Muscle layer of colon (tissue), 2 donors: ENCODE data around the gene XRCC2.
"Not testable (repeated sequence)": the region's sequence is repeated elsewhere in the genome, so short reads cannot be mapped to it uniquely, and the experiment has no call there.

Experiments
- H3K27ac ChIP-seq: one replicate; pipeline ENCODE4 v1.7.0; 2013; ENCODE audit warnings: low read depth, mild to moderate bottlenecking, low read length, moderate library complexity
- H3K27me3 ChIP-seq, 2 donors: one replicate each; pipeline ENCODE4 v1.7.0; 2013; ENCODE audit warnings: low read length in 2 of 2, mild to moderate bottlenecking in 2 of 2; ENCODE audit not compliant: insufficient read depth in 2 of 2, control insufficient read depth in 1 of 2
- H3K36me3 ChIP-seq: one replicate; pipeline ENCODE4 v1.7.0; 2013; ENCODE audit warnings: mild to moderate bottlenecking, low read length; ENCODE audit not compliant: insufficient read depth
- H3K4me1 ChIP-seq: one replicate; pipeline ENCODE4 v1.7.0; 2013; ENCODE audit warnings: mild to moderate bottlenecking, low read length; ENCODE audit not compliant: insufficient read depth
- H3K4me3 ChIP-seq, 2 donors: one replicate each; pipeline ENCODE4 v1.7.0; 2013; ENCODE audit warnings: low read length in 2 of 2, low read depth in 1 of 2, mild to moderate bottlenecking in 1 of 2, moderate library complexity in 1 of 2
- H3K9ac ChIP-seq: one replicate; pipeline ENCODE4 v1.7.0; 2013; ENCODE audit warnings: low read length
- H3K9me3 ChIP-seq: one replicate; pipeline ENCODE4 v1.7.0; 2013; ENCODE audit warnings: mild to moderate bottlenecking, low read length
- donor health status: abdominal sarcoma.
- donor health status: Adenocarcinoma of cecum.

XRCC2 gene

GRCh38 chr7:152663148-152663740 is 12.7 kb downstream of the XRCC2 start:
- H3K4me3 ChIP-seq, result no peak overlapping the region
- no peaks in the 10 kb centered on the region for H3K36me3 ChIP-seq
- no peak overlapping the region for H3K27ac ChIP-seq
- no peaks in the 10 kb centered on the region for H3K4me1 ChIP-seq
- H3K9me3 ChIP-seq, result no peaks in the 10 kb centered on the region
- H3K27me3 ChIP-seq, result no peaks in the 10 kb centered on the region
- no peak overlapping the region for H3K9ac ChIP-seq

- no peaks in the 10 kb centered on the region for H3K27me3 ChIP-seq
- no peak overlapping the region for H3K27ac ChIP-seq
- no peaks in the 10 kb centered on the region for H3K9me3 ChIP-seq
- no peaks in the 10 kb centered on the region for H3K36me3 ChIP-seq
- no peak overlapping the region for H3K9ac ChIP-seq
- H3K4me1 ChIP-seq, result no peaks in the 10 kb centered on the region
- no peak overlapping the region for H3K4me3 ChIP-seq
Observed at GRCh38 chr7:152661479-152661878, 14.5 kb downstream of the XRCC2 start.

GRCh38 chr7:152660021-152660420 is 15.9 kb downstream of the XRCC2 start:
- Histone ChIP-seq H3K9ac (no peak overlapping the region), H3K27me3 (no peaks in the 10 kb centered on the region), H3K4me3 (no peak overlapping the region), H3K36me3 (no peaks in the 10 kb centered on the region), H3K4me1 (no peaks in the 10 kb centered on the region), H3K9me3 (no peaks in the 10 kb centered on the region), H3K27ac (no peak overlapping the region)

GRCh38 chr7:152654971-152655370 is 21.0 kb downstream of the XRCC2 start:
- H3K9ac ChIP-seq, result no peak overlapping the region
- no peaks in the 10 kb centered on the region for H3K9me3 ChIP-seq
- H3K4me3 ChIP-seq, result no peak overlapping the region
- no peaks in the 10 kb centered on the region for H3K4me1 ChIP-seq
- H3K36me3 ChIP-seq, result no peaks in the 10 kb centered on the region
- H3K27ac ChIP-seq, result no peak overlapping the region
- no peaks in the 10 kb centered on the region for H3K27me3 ChIP-seq

- no peaks in the 10 kb centered on the region for H3K4me1 ChIP-seq
- H3K27ac ChIP-seq, result no peak overlapping the region
- H3K36me3 ChIP-seq, result no peaks in the 10 kb centered on the region
- H3K27me3 ChIP-seq, result no peaks in the 10 kb centered on the region
- H3K4me3 ChIP-seq, result no peak overlapping the region
- H3K9me3 ChIP-seq, result no peaks in the 10 kb centered on the region
- H3K9ac ChIP-seq, result no peak overlapping the region
Observed at GRCh38 chr7:152649220-152649619, 26.7 kb downstream of the XRCC2 start.

- Histone ChIP-seq H3K9ac (no peak overlapping the region), H3K4me1 (no peaks in the 10 kb centered on the region), H3K9me3 (no peaks in the 10 kb centered on the region), H3K27me3 (no peaks in the 10 kb centered on the region), H3K36me3 (no peaks in the 10 kb centered on the region), H3K4me3 (no peak overlapping the region), H3K27ac (no peak overlapping the region)
Observed at GRCh38 chr7:152647009-152647408, 28.9 kb downstream of the XRCC2 start.

GRCh38 chr7:152646579-152646978 is 29.4 kb downstream of the XRCC2 start:
- not testable (repeated sequence) for H3K4me3 ChIP-seq, H3K9me3 ChIP-seq, H3K4me1 ChIP-seq, H3K9ac ChIP-seq, H3K27me3 ChIP-seq, H3K27ac ChIP-seq, H3K36me3 ChIP-seq

GRCh38 chr7:152643979-152644559 is 31.9 kb downstream of the XRCC2 start:
- Histone ChIP-seq H3K9me3 (no peaks in the 10 kb centered on the region), H3K27ac (no peak overlapping the region), H3K36me3 (no peaks in the 10 kb centered on the region), H3K9ac (no peak overlapping the region), H3K27me3 (no peaks in the 10 kb centered on the region), H3K4me1 (no peaks in the 10 kb centered on the region), H3K4me3 (no peak overlapping the region)

- Histone ChIP-seq H3K4me1 (no peaks in the 10 kb centered on the region), H3K36me3 (no peaks in the 10 kb centered on the region), H3K27me3 (no peaks in the 10 kb centered on the region), H3K9ac (no peak overlapping the region), H3K27ac (no peak overlapping the region), H3K4me3 (no peak overlapping the region), H3K9me3 (no peaks in the 10 kb centered on the region)
Observed at GRCh38 chr7:152641384-152641783, 34.6 kb downstream of the XRCC2 start.

GRCh38 chr7:152640829-152641228 is 35.1 kb downstream of the XRCC2 start:
- no peaks in the 10 kb centered on the region for H3K36me3 ChIP-seq
- no peak overlapping the region for H3K27ac ChIP-seq
- no peak overlapping the region for H3K4me3 ChIP-seq
- H3K27me3 ChIP-seq, result no peaks in the 10 kb centered on the region
- H3K4me1 ChIP-seq, result no peaks in the 10 kb centered on the region
- no peak overlapping the region for H3K9ac ChIP-seq
- H3K9me3 ChIP-seq, result no peaks in the 10 kb centered on the region

- no peak overlapping the region for H3K9ac ChIP-seq
- no peaks in the 10 kb centered on the region for H3K27me3 ChIP-seq
- H3K4me1 ChIP-seq, result no peaks in the 10 kb centered on the region
- H3K27ac ChIP-seq, result no peak overlapping the region
- H3K36me3 ChIP-seq, result no peaks in the 10 kb centered on the region
- H3K9me3 ChIP-seq, result no peaks in the 10 kb centered on the region
- H3K4me3 ChIP-seq, result no peak overlapping the region
Observed at GRCh38 chr7:152637920-152638580, 37.9 kb downstream of the XRCC2 start.

GRCh38 chr7:152637161-152637560 is 38.8 kb downstream of the XRCC2 start:
- H3K9ac ChIP-seq, result no peak overlapping the region
- H3K36me3 ChIP-seq, result no peaks in the 10 kb centered on the region
- H3K4me3 ChIP-seq, result no peak overlapping the region
- no peaks in the 10 kb centered on the region for H3K4me1 ChIP-seq
- H3K9me3 ChIP-seq, result no peaks in the 10 kb centered on the region
- H3K27ac ChIP-seq, result no peak overlapping the region
- H3K27me3 ChIP-seq, result no peaks in the 10 kb centered on the region
